Tibial nerve (tissue), 3 donors: ENCODE data around the gene EIF2AK3.

Experiments
- POLR2A ChIP-seq, 2 donors: fragments of 450-650 bp; IDR thresholded peaks; one replicate each; pipeline ENCODE4 v1.6.1; 2017; ENCODE audit warnings: antibody characterized with exemption in 2 of 2, mild to moderate bottlenecking in 2 of 2, moderate library complexity in 2 of 2
- TF ChIP-seq, protein P1 (sequence below), 5 experiments: fragments of 200-600 bp in 3 of 5; fragments of 450-650 bp in 2 of 5; sonication (generic) in 3 of 5; IDR thresholded peaks; one replicate each; pipeline ENCODE4 v1.5.1; 2016 to 2019; ENCODE audit warnings: antibody characterized with exemption in 5 of 5, mild to moderate bottlenecking in 3 of 5, moderate library complexity in 2 of 5

DNA sequence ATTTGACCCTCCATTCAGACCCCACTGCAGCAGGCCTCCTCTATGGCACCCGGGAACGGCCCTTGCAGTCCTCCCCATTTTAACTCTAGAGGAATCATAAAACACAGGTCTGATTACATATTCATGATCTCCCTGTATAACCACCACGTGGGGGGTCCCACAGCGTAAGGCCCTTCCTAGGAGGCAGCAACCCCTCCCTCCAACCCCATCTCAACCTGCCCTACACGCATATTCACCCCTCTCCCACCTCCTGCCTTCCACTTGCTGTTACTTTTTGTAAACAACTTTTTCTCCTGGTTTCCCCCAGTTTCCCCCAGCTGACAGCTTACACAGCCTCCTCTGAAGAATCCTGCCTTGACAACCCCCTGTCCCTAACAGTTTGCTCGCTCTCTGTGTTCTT is 89.6 kb downstream of the EIF2AK3 start:
- TF ChIP-seq, protein P1, sequence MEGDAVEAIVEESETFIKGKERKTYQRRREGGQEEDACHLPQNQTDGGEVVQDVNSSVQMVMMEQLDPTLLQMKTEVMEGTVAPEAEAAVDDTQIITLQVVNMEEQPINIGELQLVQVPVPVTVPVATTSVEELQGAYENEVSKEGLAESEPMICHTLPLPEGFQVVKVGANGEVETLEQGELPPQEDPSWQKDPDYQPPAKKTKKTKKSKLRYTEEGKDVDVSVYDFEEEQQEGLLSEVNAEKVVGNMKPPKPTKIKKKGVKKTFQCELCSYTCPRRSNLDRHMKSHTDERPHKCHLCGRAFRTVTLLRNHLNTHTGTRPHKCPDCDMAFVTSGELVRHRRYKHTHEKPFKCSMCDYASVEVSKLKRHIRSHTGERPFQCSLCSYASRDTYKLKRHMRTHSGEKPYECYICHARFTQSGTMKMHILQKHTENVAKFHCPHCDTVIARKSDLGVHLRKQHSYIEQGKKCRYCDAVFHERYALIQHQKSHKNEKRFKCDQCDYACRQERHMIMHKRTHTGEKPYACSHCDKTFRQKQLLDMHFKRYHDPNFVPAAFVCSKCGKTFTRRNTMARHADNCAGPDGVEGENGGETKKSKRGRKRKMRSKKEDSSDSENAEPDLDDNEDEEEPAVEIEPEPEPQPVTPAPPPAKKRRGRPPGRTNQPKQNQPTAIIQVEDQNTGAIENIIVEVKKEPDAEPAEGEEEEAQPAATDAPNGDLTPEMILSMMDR (IDR thresholded peaks at IDR 0.05): no peak
- TF ChIP-seq POLR2A (IDR thresholded peaks at IDR 0.05): no peak
